ENCODE results near the gene MRPS10. TPM values are rescaled to one million over a fixed set of nuclear protein-coding genes. Genes with fewer than 3 reads are reported as not detected.

The MRPS10 gene
- polyA plus RNA-seq, 1 of the 3 experiments (the other 2 are of a cell fraction): 29.8 TPM

GRCh38 chr6:42236030-42236429 is 18.4 kb upstream of the MRPS10 start:
- Histone ChIP-seq H3K27ac (ENCODE audit: low read depth in 2 of 2, low read length in 1 of 2) (no peak overlapping the region), H3K9ac (no peak overlapping the region), H2AFZ (ENCODE audit: low read depth) (no peak overlapping the region), H3K4me2 (no peak overlapping the region), H3K4me1 (ENCODE audit: control insufficient read depth in 1 of 2, insufficient read depth in 2 of 2, low read depth in 1 of 2, low read length in 1 of 2) (no peaks in the 10 kb centered on the region), H3K9me3 (no peaks in the 10 kb centered on the region), H3K9me2 (no peaks in the 10 kb centered on the region), H3K79me2 (ENCODE audit: insufficient read depth) (no peaks in the 10 kb centered on the region; the same call in 1 of the 2 replicates), H3K27me3 (ENCODE audit: insufficient read depth) (no peaks in the 10 kb centered on the region), H4K20me1 (ENCODE audit: insufficient read depth) (no peaks in the 10 kb centered on the region), H3K4me3 (ENCODE audit: low read depth in 2 of 2, low read length in 1 of 2) (no peak overlapping the region), H3F3A (replicated peaks; ENCODE audit: insufficient read depth) (no peaks in the 10 kb centered on the region), H3K36me3 (replicated peaks in 1 of 2; ENCODE audit: control insufficient read depth in 1 of 2, insufficient read depth in 2 of 2, low read length in 1 of 2) (peaks cover 12 to 27% of the 10 kb centered on the region in 2 experiments)
- ChIA-PET CTCF (interaction anchor here (0.7 to 1.2 kb wide), 3 partner anchors 10 to 312 kb away, joined by 3 to 5 read pairs (median 4); no protein-coding TSS in a partner anchor), POLR2A (no interaction called here)
- 96% methylated on average over 9 of the region's 9 CpGs for WGBS (ENCODE audit: low lambda C conversion rate)
- TF ChIP-seq MAX (IDR thresholded peaks at IDR 0.05; ENCODE audit: low read depth) (no peak), TEAD4 (IDR thresholded peaks at IDR 0.05; ENCODE audit: borderline replicate concordance, insufficient read depth) (no peak), FOXM1 (IDR thresholded peaks at IDR 0.05; ENCODE audit: low read depth) (no peak), RFX5 (IDR thresholded peaks at IDR 0.05; ENCODE audit: low read length) (no peak), CHD2 (IDR thresholded peaks at IDR 0.05; ENCODE audit: low read length, partially characterized antibody) (no peak), EP300 (IDR thresholded peaks at IDR 0.05; ENCODE audit: borderline replicate concordance in 1 of 2, low read depth in 1 of 2, low read length in 1 of 2) (no peak), REST (IDR thresholded peaks at IDR 0.05; ENCODE audit: low read depth, low read length) (no peak), ELF1 (IDR thresholded peaks at IDR 0.05) (no peak), FOXJ3 (CRISPR knock-in tag; IDR thresholded peaks at IDR 0.05) (no peak), USF1 (IDR thresholded peaks at IDR 0.05; ENCODE audit: borderline replicate concordance, low read depth) (no peak), PBX3 (IDR thresholded peaks at IDR 0.05) (no peak), EZH2phosphoT487 (IDR thresholded peaks at IDR 0.05; ENCODE audit: borderline replicate concordance, low read depth) (no peak), GATA2 (CRISPR knock-in tag; IDR thresholded peaks at IDR 0.05) (no peak)
- TF ChIP-seq, protein P1, sequence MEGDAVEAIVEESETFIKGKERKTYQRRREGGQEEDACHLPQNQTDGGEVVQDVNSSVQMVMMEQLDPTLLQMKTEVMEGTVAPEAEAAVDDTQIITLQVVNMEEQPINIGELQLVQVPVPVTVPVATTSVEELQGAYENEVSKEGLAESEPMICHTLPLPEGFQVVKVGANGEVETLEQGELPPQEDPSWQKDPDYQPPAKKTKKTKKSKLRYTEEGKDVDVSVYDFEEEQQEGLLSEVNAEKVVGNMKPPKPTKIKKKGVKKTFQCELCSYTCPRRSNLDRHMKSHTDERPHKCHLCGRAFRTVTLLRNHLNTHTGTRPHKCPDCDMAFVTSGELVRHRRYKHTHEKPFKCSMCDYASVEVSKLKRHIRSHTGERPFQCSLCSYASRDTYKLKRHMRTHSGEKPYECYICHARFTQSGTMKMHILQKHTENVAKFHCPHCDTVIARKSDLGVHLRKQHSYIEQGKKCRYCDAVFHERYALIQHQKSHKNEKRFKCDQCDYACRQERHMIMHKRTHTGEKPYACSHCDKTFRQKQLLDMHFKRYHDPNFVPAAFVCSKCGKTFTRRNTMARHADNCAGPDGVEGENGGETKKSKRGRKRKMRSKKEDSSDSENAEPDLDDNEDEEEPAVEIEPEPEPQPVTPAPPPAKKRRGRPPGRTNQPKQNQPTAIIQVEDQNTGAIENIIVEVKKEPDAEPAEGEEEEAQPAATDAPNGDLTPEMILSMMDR (IDR thresholded peaks at IDR 0.05): no peak
- DNase-seq: no peak

Measured in SK-N-SH (cell line).